Measurements from ENCODE around the gene EIF3I.

The EIF3I gene

GRCh38 chr1:32234792-32235191 is 12.6 kb downstream of the EIF3I start:
- H3K9ac ChIP-seq (ENCODE audit: low read length in 2 of 2), result no peak overlapping the region
- no peak overlapping the region for H3K4me3 ChIP-seq (ENCODE audit: low read length in 2 of 2)
- peaks cover 7% of the 10 kb centered on the region for H3K4me1 ChIP-seq (ENCODE audit: control insufficient read depth, insufficient read depth, low read length)
- no peaks in the 10 kb centered on the region for H3K9me3 ChIP-seq (ENCODE audit: control insufficient read depth in 2 of 2, low read length in 2 of 2)
- peaks cover 16 to 18% of the 10 kb centered on the region in 2 donors for H3K36me3 ChIP-seq (ENCODE audit: control insufficient read depth in 2 of 2, insufficient read depth in 2 of 2, low read length in 2 of 2)
- H3K27me3 ChIP-seq (ENCODE audit: control insufficient read depth in 1 of 2, insufficient read depth in 2 of 2, low read length in 2 of 2), result no peaks in the 10 kb centered on the region
- no peak overlapping the region for H3K27ac ChIP-seq (ENCODE audit: low read length)

GRCh38 chr1:32239337-32239736 is 17.1 kb downstream of the EIF3I start:
- no peaks in the 10 kb centered on the region for H3K9me3 ChIP-seq (ENCODE audit: control insufficient read depth in 2 of 2, low read length in 2 of 2)
- peak overlapping the region in 1 of 2 donors; percentile 87 for H3K4me3 ChIP-seq (ENCODE audit: low read length in 2 of 2)
- no peak overlapping the region for H3K9ac ChIP-seq (ENCODE audit: low read length in 2 of 2)
- peaks cover 0 to 6% of the 10 kb centered on the region in 2 donors for H3K36me3 ChIP-seq (ENCODE audit: control insufficient read depth in 2 of 2, insufficient read depth in 2 of 2, low read length in 2 of 2)
- peaks cover 23% of the 10 kb centered on the region for H3K4me1 ChIP-seq (ENCODE audit: control insufficient read depth, insufficient read depth, low read length)
- no peaks in the 10 kb centered on the region for H3K27me3 ChIP-seq (ENCODE audit: control insufficient read depth in 1 of 2, insufficient read depth in 2 of 2, low read length in 2 of 2)
- H3K27ac ChIP-seq (ENCODE audit: low read length), result peak overlapping the region; percentile 62

GRCh38 chr1:32239790-32240139 is 17.6 kb downstream of the EIF3I start:
- H3K9ac ChIP-seq (ENCODE audit: low read length in 2 of 2), result peak overlapping the region; percentile 77 to 79
- peaks cover 0 to 2% of the 10 kb centered on the region in 2 donors for H3K36me3 ChIP-seq (ENCODE audit: control insufficient read depth in 2 of 2, insufficient read depth in 2 of 2, low read length in 2 of 2)
- H3K4me3 ChIP-seq (ENCODE audit: low read length in 2 of 2), result peak overlapping the region; percentile 87 to 91
- peaks cover 23% of the 10 kb centered on the region for H3K4me1 ChIP-seq (ENCODE audit: control insufficient read depth, insufficient read depth, low read length)
- H3K27me3 ChIP-seq (ENCODE audit: control insufficient read depth in 1 of 2, insufficient read depth in 2 of 2, low read length in 2 of 2), result no peaks in the 10 kb centered on the region
- no peaks in the 10 kb centered on the region for H3K9me3 ChIP-seq (ENCODE audit: control insufficient read depth in 2 of 2, low read length in 2 of 2)
- peak overlapping the region; percentile 62 for H3K27ac ChIP-seq (ENCODE audit: low read length)

- peak overlapping the region; percentile 87 to 91 for H3K4me3 ChIP-seq (ENCODE audit: low read length in 2 of 2)
- no peaks in the 10 kb centered on the region for H3K9me3 ChIP-seq (ENCODE audit: control insufficient read depth in 2 of 2, low read length in 2 of 2)
- no peaks in the 10 kb centered on the region for H3K27me3 ChIP-seq (ENCODE audit: control insufficient read depth in 1 of 2, insufficient read depth in 2 of 2, low read length in 2 of 2)
- H3K4me1 ChIP-seq (ENCODE audit: control insufficient read depth, insufficient read depth, low read length), result peaks cover 23% of the 10 kb centered on the region
- H3K9ac ChIP-seq (ENCODE audit: low read length in 2 of 2), result peak overlapping the region; percentile 77 to 79
- H3K36me3 ChIP-seq (ENCODE audit: control insufficient read depth in 2 of 2, insufficient read depth in 2 of 2, low read length in 2 of 2), result peaks cover 0 to 2% of the 10 kb centered on the region in 2 donors
- peak overlapping the region; percentile 62 for H3K27ac ChIP-seq (ENCODE audit: low read length)
Measured at GRCh38 chr1:32240140-32240951, 18.1 kb downstream of the EIF3I start.

GRCh38 chr1:32241001-32241763 is 19.0 kb downstream of the EIF3I start:
- Histone ChIP-seq H3K9ac (ENCODE audit: low read length in 2 of 2) (peak overlapping the region; percentile 77 to 79), H3K9me3 (ENCODE audit: control insufficient read depth in 2 of 2, low read length in 2 of 2) (no peaks in the 10 kb centered on the region), H3K27ac (ENCODE audit: low read length) (peak overlapping the region; percentile 62), H3K4me3 (ENCODE audit: low read length in 2 of 2) (peak overlapping the region; percentile 87 to 91), H3K27me3 (ENCODE audit: control insufficient read depth in 1 of 2, insufficient read depth in 2 of 2, low read length in 2 of 2) (no peaks in the 10 kb centered on the region), H3K36me3 (ENCODE audit: control insufficient read depth in 2 of 2, insufficient read depth in 2 of 2, low read length in 2 of 2) (no peaks in the 10 kb centered on the region), H3K4me1 (ENCODE audit: control insufficient read depth, insufficient read depth, low read length) (peaks cover 23% of the 10 kb centered on the region)

- Histone ChIP-seq H3K4me1 (ENCODE audit: control insufficient read depth, insufficient read depth, low read length) (peaks cover 31% of the 10 kb centered on the region), H3K36me3 (ENCODE audit: control insufficient read depth in 2 of 2, insufficient read depth in 2 of 2, low read length in 2 of 2) (no peaks in the 10 kb centered on the region), H3K27ac (ENCODE audit: low read length) (no peak overlapping the region), H3K9ac (ENCODE audit: low read length in 2 of 2) (no peak overlapping the region), H3K4me3 (ENCODE audit: low read length in 2 of 2) (peak overlapping the region in 1 of 2 donors; percentile 49), H3K9me3 (ENCODE audit: control insufficient read depth in 2 of 2, low read length in 2 of 2) (no peaks in the 10 kb centered on the region), H3K27me3 (ENCODE audit: control insufficient read depth in 1 of 2, insufficient read depth in 2 of 2, low read length in 2 of 2) (no peaks in the 10 kb centered on the region)
Measured at GRCh38 chr1:32242341-32242851, 20.2 kb downstream of the EIF3I start.

GRCh38 chr1:32246888-32247273 is 24.7 kb downstream of the EIF3I start, which contains the start of gene FAM167B:
Gene FAM167B, plus strand, starts transcription at chr1:32247222. Its CDS starts 200 bp downstream, at chr1:32247422.
- peaks cover 19% of the 10 kb centered on the region for H3K4me1 ChIP-seq (ENCODE audit: control insufficient read depth, insufficient read depth, low read length)

GRCh38 chr1:32247452-32247851 is 25.2 kb downstream of the EIF3I start:
- H3K9me3 ChIP-seq (ENCODE audit: control insufficient read depth in 2 of 2, low read length in 2 of 2), result no peaks in the 10 kb centered on the region
- H3K9ac ChIP-seq (ENCODE audit: low read length in 2 of 2), result no peak overlapping the region
- peak overlapping the region; percentile 24 for H3K27ac ChIP-seq (ENCODE audit: low read length)
- H3K36me3 ChIP-seq (ENCODE audit: control insufficient read depth in 2 of 2, insufficient read depth in 2 of 2, low read length in 2 of 2), result no peaks in the 10 kb centered on the region
- peaks cover 2 to 16% of the 10 kb centered on the region in 2 donors for H3K27me3 ChIP-seq (ENCODE audit: control insufficient read depth in 1 of 2, insufficient read depth in 2 of 2, low read length in 2 of 2)
- peaks cover 19% of the 10 kb centered on the region for H3K4me1 ChIP-seq (ENCODE audit: control insufficient read depth, insufficient read depth, low read length)
- no peak overlapping the region for H3K4me3 ChIP-seq (ENCODE audit: low read length in 2 of 2)

More at GRCh38 chr1:32246888-32247273, 24.7 kb downstream of the EIF3I start, which contains the start of gene FAM167B:
- no peaks in the 10 kb centered on the region for H3K9me3 ChIP-seq (ENCODE audit: control insufficient read depth in 2 of 2, low read length in 2 of 2)
- H3K36me3 ChIP-seq (ENCODE audit: control insufficient read depth in 2 of 2, insufficient read depth in 2 of 2, low read length in 2 of 2), result no peaks in the 10 kb centered on the region
- H3K27me3 ChIP-seq (ENCODE audit: control insufficient read depth in 1 of 2, insufficient read depth in 2 of 2, low read length in 2 of 2), result peaks cover 2 to 11% of the 10 kb centered on the region in 2 donors
- H3K4me3 ChIP-seq (ENCODE audit: low read length in 2 of 2), result peak within 1 kb of the TSS in 1 of 2 donors; percentile 15
- no peak within 1 kb of the TSS for H3K9ac ChIP-seq (ENCODE audit: low read length in 2 of 2)
- H3K27ac ChIP-seq (ENCODE audit: low read length), result peak within 1 kb of the TSS; percentile 24

GRCh38 chr1:32247983-32248889 is 26.0 kb downstream of the EIF3I start:
- H3K9ac ChIP-seq (ENCODE audit: low read length in 2 of 2), result no peak overlapping the region
- H3K4me1 ChIP-seq (ENCODE audit: control insufficient read depth, insufficient read depth, low read length), result peaks cover 19% of the 10 kb centered on the region
- H3K4me3 ChIP-seq (ENCODE audit: low read length in 2 of 2), result peak overlapping the region in 1 of 2 donors; percentile 15
- H3K9me3 ChIP-seq (ENCODE audit: control insufficient read depth in 2 of 2, low read length in 2 of 2), result no peaks in the 10 kb centered on the region
- H3K36me3 ChIP-seq (ENCODE audit: control insufficient read depth in 2 of 2, insufficient read depth in 2 of 2, low read length in 2 of 2), result no peaks in the 10 kb centered on the region
- H3K27ac ChIP-seq (ENCODE audit: low read length), result peak overlapping the region; percentile 24
- peaks cover 4 to 17% of the 10 kb centered on the region in 2 donors for H3K27me3 ChIP-seq (ENCODE audit: control insufficient read depth in 1 of 2, insufficient read depth in 2 of 2, low read length in 2 of 2)

Measured in stomach smooth muscle (tissue), 2 donors.